NT2/D1 (cell line): Measurements from ENCODE around the gene ZNF469.

Experiments
- YY1 ChIP-seq: IDR thresholded peaks from 2 replicates; pipeline ENCODE4 v1.6.1; 2011; ENCODE audit not compliant: insufficient read length, insufficient read depth
- ZNF274 ChIP-seq: IDR thresholded peaks from 2 replicates; pipeline ENCODE4 v1.6.1; 2011; ENCODE audit warnings: mild to moderate bottlenecking, low read depth, low read length

- TF ChIP-seq ZNF274 (no peak), YY1 (no peak)
Measured at GRCh38 chr16:88427376-88427775, 44.6 kb downstream of the ZNF469 start.
